IPS-18a (cell line): ENCODE results near the gene CCDC190.

Experiments
- H3K27ac ChIP-seq: one replicate; pipeline ENCODE4 v1.5.1; 2013; ENCODE audit warnings: low read length
- H3K27me3 ChIP-seq: one replicate; pipeline ENCODE4 v1.6.1; 2013; ENCODE audit warnings: mild to moderate bottlenecking, low read length; ENCODE audit not compliant: control insufficient read depth, insufficient read depth
- H3K36me3 ChIP-seq: one replicate; pipeline ENCODE4 v1.6.1; 2013; ENCODE audit warnings: low read depth, low read length; ENCODE audit not compliant: control insufficient read depth
- H3K4me1 ChIP-seq: one replicate; pipeline ENCODE4 v1.6.1; 2013; ENCODE audit warnings: low read depth, low read length; ENCODE audit not compliant: control insufficient read depth
- H3K4me3 ChIP-seq: one replicate; pipeline ENCODE4 v1.5.1; 2013; ENCODE audit warnings: low read length
- H3K9ac ChIP-seq: one replicate; pipeline ENCODE4 v1.6.1; 2013; ENCODE audit warnings: mild to moderate bottlenecking, low read length, moderate library complexity
- H3K9me3 ChIP-seq: one replicate; pipeline ENCODE4 v1.6.1; 2013; ENCODE audit warnings: low read depth, low read length; ENCODE audit not compliant: control insufficient read depth

Gene CCDC190

GRCh38 chr1:162851341-162851740 lies 9.6 kb downstream of the CCDC190 start:
- no peaks in the 10 kb centered on the region for H3K27me3 ChIP-seq
- H3K36me3 ChIP-seq = no peaks in the 10 kb centered on the region
- H3K9me3 ChIP-seq = no peaks in the 10 kb centered on the region
- H3K9ac ChIP-seq = no peak overlapping the region
- H3K4me3 ChIP-seq = no peak overlapping the region
- no peaks in the 10 kb centered on the region for H3K4me1 ChIP-seq
- H3K27ac ChIP-seq = no peak overlapping the region

GRCh38 chr1:162849711-162850110 lies 11.3 kb downstream of the CCDC190 start:
- H3K4me3 ChIP-seq = no peak overlapping the region
- H3K9me3 ChIP-seq = no peaks in the 10 kb centered on the region
- no peaks in the 10 kb centered on the region for H3K27me3 ChIP-seq
- H3K4me1 ChIP-seq = no peaks in the 10 kb centered on the region
- no peak overlapping the region for H3K27ac ChIP-seq
- H3K36me3 ChIP-seq = no peaks in the 10 kb centered on the region
- H3K9ac ChIP-seq = no peak overlapping the region

GRCh38 chr1:162847839-162848453 lies 13.0 kb downstream of the CCDC190 start:
- Histone ChIP-seq H3K27ac (no peak overlapping the region), H3K9ac (no peak overlapping the region)

GRCh38 chr1:162846256-162847212 lies 14.4 kb downstream of the CCDC190 start:
- Histone ChIP-seq H3K9me3 (no peaks in the 10 kb centered on the region), H3K4me1 (no peaks in the 10 kb centered on the region), H3K27me3 (no peaks in the 10 kb centered on the region), H3K36me3 (no peaks in the 10 kb centered on the region), H3K4me3 (no peak overlapping the region), H3K27ac (no peak overlapping the region), H3K9ac (no peak overlapping the region)

More at GRCh38 chr1:162847839-162848453, 13.0 kb downstream of the CCDC190 start:
- Histone ChIP-seq H3K4me1 (no peaks in the 10 kb centered on the region), H3K27me3 (no peaks in the 10 kb centered on the region), H3K9me3 (no peaks in the 10 kb centered on the region), H3K36me3 (no peaks in the 10 kb centered on the region), H3K4me3 (no peak overlapping the region)

GRCh38 chr1:162844153-162844552 lies 16.8 kb downstream of the CCDC190 start:
- H3K4me3 ChIP-seq = no peak overlapping the region
- no peaks in the 10 kb centered on the region for H3K4me1 ChIP-seq
- no peaks in the 10 kb centered on the region for H3K36me3 ChIP-seq
- H3K27me3 ChIP-seq = no peaks in the 10 kb centered on the region
- H3K9me3 ChIP-seq = no peaks in the 10 kb centered on the region
- no peak overlapping the region for H3K27ac ChIP-seq
- H3K9ac ChIP-seq = no peak overlapping the region

GRCh38 chr1:162840250-162840839 lies 20.6 kb downstream of the CCDC190 start:
- no peaks in the 10 kb centered on the region for H3K9me3 ChIP-seq
- no peaks in the 10 kb centered on the region for H3K36me3 ChIP-seq
- H3K27me3 ChIP-seq = no peaks in the 10 kb centered on the region
- H3K27ac ChIP-seq = no peak overlapping the region
- H3K9ac ChIP-seq = no peak overlapping the region
- no peak overlapping the region for H3K4me3 ChIP-seq
- H3K4me1 ChIP-seq = no peaks in the 10 kb centered on the region

- H3K9me3 ChIP-seq = no peaks in the 10 kb centered on the region
- no peak overlapping the region for H3K4me3 ChIP-seq
- no peaks in the 10 kb centered on the region for H3K36me3 ChIP-seq
- H3K9ac ChIP-seq = no peak overlapping the region
- H3K4me1 ChIP-seq = no peaks in the 10 kb centered on the region
- H3K27ac ChIP-seq = no peak overlapping the region
- no peaks in the 10 kb centered on the region for H3K27me3 ChIP-seq
Observed at GRCh38 chr1:162838863-162839262, 22.1 kb downstream of the CCDC190 start.

- H3K27me3 ChIP-seq = no peaks in the 10 kb centered on the region
- no peak overlapping the region for H3K27ac ChIP-seq
- no peaks in the 10 kb centered on the region for H3K36me3 ChIP-seq
- H3K9me3 ChIP-seq = no peaks in the 10 kb centered on the region
- no peak overlapping the region for H3K4me3 ChIP-seq
- no peak overlapping the region for H3K9ac ChIP-seq
- H3K4me1 ChIP-seq = no peaks in the 10 kb centered on the region
Observed at GRCh38 chr1:162835157-162835899, 25.6 kb downstream of the CCDC190 start.

GRCh38 chr1:162832470-162832869 lies 28.5 kb downstream of the CCDC190 start:
- no peak overlapping the region for H3K4me3 ChIP-seq
- no peaks in the 10 kb centered on the region for H3K36me3 ChIP-seq
- no peaks in the 10 kb centered on the region for H3K9me3 ChIP-seq
- no peaks in the 10 kb centered on the region for H3K27me3 ChIP-seq
- no peak overlapping the region for H3K27ac ChIP-seq
- H3K4me1 ChIP-seq = no peaks in the 10 kb centered on the region
- no peak overlapping the region for H3K9ac ChIP-seq

- Histone ChIP-seq H3K9me3 (no peaks in the 10 kb centered on the region), H3K27ac (no peak overlapping the region), H3K4me1 (no peaks in the 10 kb centered on the region), H3K4me3 (no peak overlapping the region), H3K36me3 (no peaks in the 10 kb centered on the region), H3K27me3 (no peaks in the 10 kb centered on the region), H3K9ac (no peak overlapping the region)
Observed at GRCh38 chr1:162829268-162829667, 31.7 kb downstream of the CCDC190 start.
